HCT116 (cell line): ENCODE measurements around the gene SORBS1.

Source experiments
- EZH2 ChIP-seq: fragments of 200-600 bp; sonication (generic); IDR thresholded peaks from 2 replicates; pipeline ENCODE4 v1.6.1; 2017; ENCODE audit warnings: antibody characterized with exemption, mixed run types
- POLR2AphosphoS5 ChIP-seq: IDR thresholded peaks from 2 replicates; pipeline ENCODE4 v1.6.1; 2011; ENCODE audit warnings: mild to moderate bottlenecking, low read depth, low read length, moderate library complexity

GRCh38 chr10:95426482-95426881 lies 134.7 kb downstream of the SORBS1 start:
- no peak for TF ChIP-seq POLR2AphosphoS5
- no peak for TF ChIP-seq EZH2
